Suprapubic skin (tissue), 4 donors: ENCODE measurements around the gene ANK3. TPM values are rescaled to one million over a fixed set of nuclear protein-coding genes. Genes with fewer than 3 reads are reported as not detected.

Experiments
- DNase-seq, 2 donors: peaks; one replicate each; pipeline ENCODE4 v3.0.0-alpha.2; 2019; ENCODE audit warnings: low spot score in 2 of 2
- H3K27ac ChIP-seq: fragments of 200-600 bp; sonication (generic); one replicate; pipeline ENCODE4 v1.5.1; 2019
- H3K27me3 ChIP-seq: fragments of 200-600 bp; sonication (generic); one replicate; pipeline ENCODE4 v1.5.1; 2019
- H3K36me3 ChIP-seq: fragments of 200-600 bp; sonication (generic); one replicate; pipeline ENCODE4 v1.5.1; 2019
- H3K4me1 ChIP-seq: fragments of 200-600 bp; sonication (generic); one replicate; pipeline ENCODE4 v1.5.1; 2019
- H3K4me3 ChIP-seq: fragments of 200-600 bp; sonication (generic); one replicate; pipeline ENCODE4 v1.5.1; 2019; ENCODE audit warnings: mild to moderate bottlenecking
- H3K9me3 ChIP-seq: fragments of 200-600 bp; sonication (generic); one replicate; pipeline ENCODE4 v1.5.1; 2019
- CTCF ChIP-seq, 2 donors: fragments of 200-600 bp in 1 of 2; fragments of 450-650 bp in 1 of 2; sonication (generic) in 1 of 2; IDR thresholded peaks; one replicate each; pipeline ENCODE4 v1.5.1; 2016 to 2019; ENCODE audit warnings: antibody characterized with exemption in 2 of 2, mild to moderate bottlenecking in 1 of 2, moderate library complexity in 1 of 2
- EP300 ChIP-seq: sonication (generic); formaldehyde crosslinking; IDR thresholded peaks from one replicate; pipeline ENCODE4 v1.6.1; 2017; ENCODE audit warnings: antibody characterized with exemption
- POLR2A ChIP-seq, 2 donors: fragments of 450-650 bp; IDR thresholded peaks; one replicate each; pipeline ENCODE4 v1.6.1; 2017; ENCODE audit warnings: antibody characterized with exemption in 2 of 2, mild to moderate bottlenecking in 2 of 2, moderate library complexity in 2 of 2
- POLR2AphosphoS5 ChIP-seq, 3 donors: sonication (generic); formaldehyde crosslinking; IDR thresholded peaks; one replicate each; pipeline ENCODE4 v1.6.1; 2017; ENCODE audit warnings: antibody characterized with exemption in 3 of 3
- WGBS: methylation state at CpG from one replicate; pipeline ENCODE4 v1.1.5; 2018; 5-methylcytosine and 5-hydroxymethylcytosine counted together
- total RNA-seq, 4 donors: library from RNA; depleted of rRNA; stranded (reverse); fragments of >200 nt; gene quantifications; one replicate each; pipeline ENCODE4 v1.1.0, GENCODE V29; 2016

ANK3 gene
- total RNA-seq, 4 donors from 2014 or later: 89.1 to 191 (median 112) TPM

GRCh38 chr10:60144099-60144498 lies 245.6 kb downstream of the ANK3 start:
- DNase-seq: no peak
- Histone ChIP-seq H3K27me3 (no peaks in the 10 kb centered on the region), H3K9me3 (no peaks in the 10 kb centered on the region), H3K27ac (no peak overlapping the region), H3K36me3 (no peaks in the 10 kb centered on the region), H3K4me1 (peaks cover 33% of the 10 kb centered on the region), H3K4me3 (no peak overlapping the region)
- 96% methylated on average over 3 of the region's 3 CpGs for WGBS
- TF ChIP-seq POLR2AphosphoS5 (IDR thresholded peaks at IDR 0.05): no peak
- no peak for TF ChIP-seq POLR2A (IDR thresholded peaks at IDR 0.05)
- no peak for TF ChIP-seq EP300
- no peak for TF ChIP-seq CTCF (IDR thresholded peaks at IDR 0.05)

GRCh38 chr10:60142736-60143135 lies 246.9 kb downstream of the ANK3 start:
- no peaks in the 10 kb centered on the region for H3K36me3 ChIP-seq
- H3K27ac ChIP-seq: no peak overlapping the region
- TF ChIP-seq EP300 (no peak), POLR2A (IDR thresholded peaks at IDR 0.05) (no peak), POLR2AphosphoS5 (IDR thresholded peaks at IDR 0.05) (no peak), CTCF (IDR thresholded peaks at IDR 0.05) (no peak)
- WGBS: 77% methylated on average over 1 of the region's 1 CpG
- no peak overlapping the region for H3K4me3 ChIP-seq
- H3K4me1 ChIP-seq: peaks cover 21% of the 10 kb centered on the region
- no peaks in the 10 kb centered on the region for H3K9me3 ChIP-seq
- no peaks in the 10 kb centered on the region for H3K27me3 ChIP-seq
- DNase-seq: no peak

- H3K27ac ChIP-seq: peak overlapping the region; percentile 8
- no peak for TF ChIP-seq POLR2AphosphoS5 (IDR thresholded peaks at IDR 0.05)
- no peak for TF ChIP-seq EP300
- no peaks in the 10 kb centered on the region for H3K9me3 ChIP-seq
- DNase-seq: no peak
- H3K4me3 ChIP-seq: no peak overlapping the region
- 92% methylated on average over 7 of the region's 7 CpGs for WGBS
- peaks cover 21% of the 10 kb centered on the region for H3K4me1 ChIP-seq
- no peaks in the 10 kb centered on the region for H3K36me3 ChIP-seq
- H3K27me3 ChIP-seq: no peaks in the 10 kb centered on the region
Measured at GRCh38 chr10:60141896-60142559, 247.6 kb downstream of the ANK3 start.

- Histone ChIP-seq H3K36me3 (no peaks in the 10 kb centered on the region), H3K9me3 (no peaks in the 10 kb centered on the region), H3K4me1 (peaks cover 21% of the 10 kb centered on the region), H3K27ac (peak overlapping the region; percentile 83), H3K4me3 (peak overlapping the region; percentile 27), H3K27me3 (no peaks in the 10 kb centered on the region)
- DNase-seq: no peak
- no peak for TF ChIP-seq POLR2AphosphoS5 (IDR thresholded peaks at IDR 0.05)
- no peak for TF ChIP-seq EP300
- TF ChIP-seq CTCF (IDR thresholded peaks at IDR 0.05): no peak
- TF ChIP-seq POLR2A (IDR thresholded peaks at IDR 0.05): no peak
- 70% methylated on average over 12 of the region's 12 CpGs for WGBS
Measured at GRCh38 chr10:60140651-60141632, 248.7 kb downstream of the ANK3 start.

GRCh38 chr10:60139798-60140566 lies 249.7 kb downstream of the ANK3 start:
- no peak for TF ChIP-seq EP300
- no peak for TF ChIP-seq POLR2A (IDR thresholded peaks at IDR 0.05)
- no peak for TF ChIP-seq CTCF (IDR thresholded peaks at IDR 0.05)
- TF ChIP-seq POLR2AphosphoS5 (IDR thresholded peaks at IDR 0.05): no peak
- WGBS: 41% methylated on average over 8 of the region's 8 CpGs
- H3K27me3 ChIP-seq: no peaks in the 10 kb centered on the region
- H3K27ac ChIP-seq: peak overlapping the region; percentile 83
- H3K36me3 ChIP-seq: no peaks in the 10 kb centered on the region
- no peaks in the 10 kb centered on the region for H3K9me3 ChIP-seq
- H3K4me1 ChIP-seq: peaks cover 21% of the 10 kb centered on the region
- no peak for DNase-seq
- H3K4me3 ChIP-seq: peak overlapping the region; percentile 27
